Testis (tissue), 2 donors: ENCODE results near the gene TSPAN11.

Experiments
- CTCF ChIP-seq, 3 experiments: fragments of 450-650 bp in 2 of 3; fragments of 200-600 bp in 1 of 3; sonication (generic) in 1 of 3; IDR thresholded peaks; one replicate each; pipeline ENCODE4 v1.5.1; 2016 to 2019; ENCODE audit warnings: antibody characterized with exemption in 3 of 3, mild to moderate bottlenecking in 2 of 3, moderate library complexity in 1 of 3
- POLR2A ChIP-seq: fragments of 450-650 bp; IDR thresholded peaks from one replicate; pipeline ENCODE4 v1.6.1; 2017; ENCODE audit warnings: antibody characterized with exemption, mild to moderate bottlenecking, moderate library complexity

GRCh38 chr12:30972035-30972434, 45.5 kb downstream of the TSPAN11 start:
- TF ChIP-seq CTCF (IDR thresholded peaks at IDR 0.05), result no peak
- no peak for TF ChIP-seq POLR2A
